Testis (tissue), 2 donors: ENCODE measurements around the gene CACNA1I.

ENCODE experiments used
- CTCF ChIP-seq, 3 experiments: fragments of 450-650 bp in 2 of 3; fragments of 200-600 bp in 1 of 3; sonication (generic) in 1 of 3; IDR thresholded peaks; one replicate each; pipeline ENCODE4 v1.5.1; 2016 to 2019; ENCODE audit warnings: antibody characterized with exemption in 3 of 3, mild to moderate bottlenecking in 2 of 3, moderate library complexity in 1 of 3
- POLR2A ChIP-seq: fragments of 450-650 bp; IDR thresholded peaks from one replicate; pipeline ENCODE4 v1.6.1; 2017; ENCODE audit warnings: antibody characterized with exemption, mild to moderate bottlenecking, moderate library complexity

- TF ChIP-seq CTCF (IDR thresholded peaks at IDR 0.05) (no peak), POLR2A (no peak)
Observed at GRCh38 chr22:39553429-39553828, 17.1 kb upstream of the CACNA1I start.
